ENCODE results near the gene IPP. TPM values are rescaled to one million over a fixed set of nuclear protein-coding genes. Genes with fewer than 3 reads are reported as not detected.
"Not testable (repeated sequence)": the region's sequence is repeated elsewhere in the genome, so short reads cannot be mapped to it uniquely, and the experiment has no call there.

The IPP gene
- total RNA-seq, 5 donors from 2014 or later (not counting 1 experiment from before 2014, with no cell fraction given), result 10.0 to 14.8 (median 13.0) TPM

- CTCF ChIA-PET, result no interaction called here
- no peak overlapping the region for H3K27ac Mint-ChIP-seq
- no peaks in the 10 kb centered on the region for H3K4me1 ChIP-seq (ENCODE audit: control insufficient read depth in 1 of 2, extremely low read depth in 1 of 2, insufficient read depth in 2 of 2, low read length in 2 of 2)
Measured at GRCh38 chr1:45716700-45717099, 33.8 kb downstream of the IPP start.

GRCh38 chr1:45713711-45714110, 36.7 kb downstream of the IPP start:
- H3K4me1 ChIP-seq (ENCODE audit: control insufficient read depth in 1 of 2, extremely low read depth in 1 of 2, insufficient read depth in 2 of 2, low read length in 2 of 2), result no peaks in the 10 kb centered on the region
- no peaks in the 10 kb centered on the region for H3K9me3 ChIP-seq
- Mint-ChIP-seq H3K4me3 (no peak overlapping the region), H3K4me1 (no peaks in the 10 kb centered on the region), H3K27me3 (no peaks in the 10 kb centered on the region), H3K36me3 (peaks cover 21% of the 10 kb centered on the region), H3K27ac (no peak overlapping the region), H3K9me3 (no peaks in the 10 kb centered on the region)
- WGBS (ENCODE audit: insufficient coverage), result no CpG with 5 or more reads among the region's 3 CpGs
- ATAC-seq (replicated peaks in 1 of 4) (no peak), DNase-seq (no peak)
- no peaks in the 10 kb centered on the region for H3K27me3 ChIP-seq (replicated peaks in 1 of 2; ENCODE audit: control insufficient read depth in 2 of 2, extremely low read depth in 1 of 2, insufficient read depth in 2 of 2, low read length in 1 of 2)
- POLR2A ChIA-PET, result interaction anchor here in 1 of 2 donors (0.6 kb wide), 1 partner anchor 173 kb away, joined by 3 read pairs; no protein-coding TSS in a partner anchor
- CTCF ChIA-PET, result no interaction called here
- no peak overlapping the region for H3K4me3 ChIP-seq (ENCODE audit: control insufficient read depth in 1 of 2, extremely low read depth in 1 of 2, low read length in 1 of 2)
- no peak overlapping the region for H3K27ac ChIP-seq (ENCODE audit: low read length)
- peaks cover 9 to 15% of the 10 kb centered on the region in 2 donors for H3K36me3 ChIP-seq (ENCODE audit: control insufficient read depth in 2 of 2, extremely low read depth in 1 of 2, insufficient read depth in 1 of 2, low read length in 1 of 2)

More at GRCh38 chr1:45716700-45717099, 33.8 kb downstream of the IPP start:
- Histone ChIP-seq H3K27ac (ENCODE audit: low read length) (no peak overlapping the region), H3K36me3 (ENCODE audit: control insufficient read depth in 2 of 2, extremely low read depth in 1 of 2, insufficient read depth in 1 of 2, low read length in 1 of 2) (peaks cover 4 to 12% of the 10 kb centered on the region in 2 donors), H3K4me3 (ENCODE audit: control insufficient read depth in 1 of 2, extremely low read depth in 1 of 2, low read length in 1 of 2) (no peak overlapping the region), H3K9me3 (no peaks in the 10 kb centered on the region), H3K27me3 (replicated peaks in 1 of 2; ENCODE audit: control insufficient read depth in 2 of 2, extremely low read depth in 1 of 2, insufficient read depth in 2 of 2, low read length in 1 of 2) (no peaks in the 10 kb centered on the region)
- no peaks in the 10 kb centered on the region for H3K27me3 Mint-ChIP-seq
- H3K4me3 Mint-ChIP-seq, result no peak overlapping the region
- POLR2A ChIA-PET, result no interaction called here
- WGBS (ENCODE audit: insufficient coverage), result no CpG with 5 or more reads among the region's 3 CpGs
- peaks cover 18% of the 10 kb centered on the region for H3K36me3 Mint-ChIP-seq
- H3K4me1 Mint-ChIP-seq, result no peaks in the 10 kb centered on the region
- H3K9me3 Mint-ChIP-seq, result no peaks in the 10 kb centered on the region
- DNase-seq (no peak), ATAC-seq (replicated peaks in 1 of 4) (no peak)

- H3K27ac Mint-ChIP-seq, result no peak overlapping the region
- ChIA-PET POLR2A (no interaction called here), CTCF (no interaction called here)
- Histone ChIP-seq H3K27ac (ENCODE audit: low read length) (no peak overlapping the region), H3K36me3 (ENCODE audit: control insufficient read depth in 2 of 2, extremely low read depth in 1 of 2, insufficient read depth in 1 of 2, low read length in 1 of 2) (peaks cover 0 to 20% of the 10 kb centered on the region in 2 donors), H3K4me3 (ENCODE audit: control insufficient read depth in 1 of 2, extremely low read depth in 1 of 2, low read length in 1 of 2) (no peak overlapping the region), H3K27me3 (replicated peaks in 1 of 2; ENCODE audit: control insufficient read depth in 2 of 2, extremely low read depth in 1 of 2, insufficient read depth in 2 of 2, low read length in 1 of 2) (no peaks in the 10 kb centered on the region), H3K4me1 (ENCODE audit: control insufficient read depth in 1 of 2, extremely low read depth in 1 of 2, insufficient read depth in 2 of 2, low read length in 2 of 2) (no peaks in the 10 kb centered on the region), H3K9me3 (no peaks in the 10 kb centered on the region)
- ATAC-seq (replicated peaks in 1 of 4) (no peak), DNase-seq (no peak)
- peaks cover 0 to 7% (median 2%) of the 10 kb centered on the region in 3 donors for H3K9me3 Mint-ChIP-seq
- H3K4me3 Mint-ChIP-seq, result no peak overlapping the region
- H3K36me3 Mint-ChIP-seq, result peaks cover 21% of the 10 kb centered on the region
- no peaks in the 10 kb centered on the region for H3K27me3 Mint-ChIP-seq
- H3K4me1 Mint-ChIP-seq, result no peaks in the 10 kb centered on the region
- WGBS (ENCODE audit: insufficient coverage), result no CpG with 5 or more reads among the region's 1 CpG
Measured at GRCh38 chr1:45704637-45705036, 45.8 kb downstream of the IPP start.

- no peak overlapping the region for H3K27ac Mint-ChIP-seq
- WGBS (ENCODE audit: insufficient coverage), result 98% methylated on average over 6 of the region's 7 CpGs
- ChIA-PET POLR2A (no interaction called here), CTCF (no interaction called here)
- peaks cover under 1 to 17% (median 16%) of the 10 kb centered on the region in 3 donors for H3K4me1 Mint-ChIP-seq
- DNase-seq, result no peak
- no peaks in the 10 kb centered on the region for H3K27me3 Mint-ChIP-seq
- Histone ChIP-seq H3K27ac (ENCODE audit: low read length) (no peak overlapping the region), H3K27me3 (replicated peaks in 1 of 2; ENCODE audit: control insufficient read depth in 2 of 2, extremely low read depth in 1 of 2, insufficient read depth in 2 of 2, low read length in 1 of 2) (no peaks in the 10 kb centered on the region), H3K9me3 (no peaks in the 10 kb centered on the region), H3K4me1 (ENCODE audit: control insufficient read depth in 1 of 2, extremely low read depth in 1 of 2, insufficient read depth in 2 of 2, low read length in 2 of 2) (peaks cover 0 to 3% of the 10 kb centered on the region in 2 experiments), H3K4me3 (ENCODE audit: control insufficient read depth in 1 of 2, extremely low read depth in 1 of 2, low read length in 1 of 2) (no peak overlapping the region), H3K36me3 (ENCODE audit: control insufficient read depth in 2 of 2, extremely low read depth in 1 of 2, insufficient read depth in 1 of 2, low read length in 1 of 2) (peaks cover 4 to 36% of the 10 kb centered on the region in 2 donors)
- no peak for ATAC-seq (replicated peaks in 1 of 4)
- H3K9me3 Mint-ChIP-seq, result no peaks in the 10 kb centered on the region
- peaks cover 29% of the 10 kb centered on the region for H3K36me3 Mint-ChIP-seq
- no peak overlapping the region for H3K4me3 Mint-ChIP-seq
Measured at GRCh38 chr1:45694823-45695222, 55.6 kb downstream of the IPP start.

- H3K9me3 ChIP-seq; H3K27ac ChIP-seq (ENCODE audit: low read length); H3K4me3 ChIP-seq (ENCODE audit: control insufficient read depth in 1 of 2, extremely low read depth in 1 of 2, low read length in 1 of 2); H3K27me3 Mint-ChIP-seq; DNase-seq; CTCF ChIA-PET; H3K27ac Mint-ChIP-seq; H3K4me3 Mint-ChIP-seq; H3K27me3 ChIP-seq (replicated peaks in 1 of 2; ENCODE audit: control insufficient read depth in 2 of 2, extremely low read depth in 1 of 2, insufficient read depth in 2 of 2, low read length in 1 of 2); H3K9me3 Mint-ChIP-seq; POLR2A ChIA-PET; ATAC-seq (replicated peaks in 1 of 4): not testable (repeated sequence)
- H3K36me3 ChIP-seq (ENCODE audit: control insufficient read depth in 2 of 2, extremely low read depth in 1 of 2, insufficient read depth in 1 of 2, low read length in 1 of 2), result peaks cover 4 to 33% of the 10 kb centered on the region in 2 donors
- peaks cover 29% of the 10 kb centered on the region for H3K36me3 Mint-ChIP-seq
- peaks cover 11 to 23% (median 22%) of the 10 kb centered on the region in 3 donors for H3K4me1 Mint-ChIP-seq
- peaks cover 3 to 12% of the 10 kb centered on the region in 2 experiments for H3K4me1 ChIP-seq (ENCODE audit: control insufficient read depth in 1 of 2, extremely low read depth in 1 of 2, insufficient read depth in 2 of 2, low read length in 2 of 2)
- 97% methylated on average over 3 of the region's 8 CpGs for WGBS (ENCODE audit: insufficient coverage)
Measured at GRCh38 chr1:45693811-45694210, 56.6 kb downstream of the IPP start.

DNA sequence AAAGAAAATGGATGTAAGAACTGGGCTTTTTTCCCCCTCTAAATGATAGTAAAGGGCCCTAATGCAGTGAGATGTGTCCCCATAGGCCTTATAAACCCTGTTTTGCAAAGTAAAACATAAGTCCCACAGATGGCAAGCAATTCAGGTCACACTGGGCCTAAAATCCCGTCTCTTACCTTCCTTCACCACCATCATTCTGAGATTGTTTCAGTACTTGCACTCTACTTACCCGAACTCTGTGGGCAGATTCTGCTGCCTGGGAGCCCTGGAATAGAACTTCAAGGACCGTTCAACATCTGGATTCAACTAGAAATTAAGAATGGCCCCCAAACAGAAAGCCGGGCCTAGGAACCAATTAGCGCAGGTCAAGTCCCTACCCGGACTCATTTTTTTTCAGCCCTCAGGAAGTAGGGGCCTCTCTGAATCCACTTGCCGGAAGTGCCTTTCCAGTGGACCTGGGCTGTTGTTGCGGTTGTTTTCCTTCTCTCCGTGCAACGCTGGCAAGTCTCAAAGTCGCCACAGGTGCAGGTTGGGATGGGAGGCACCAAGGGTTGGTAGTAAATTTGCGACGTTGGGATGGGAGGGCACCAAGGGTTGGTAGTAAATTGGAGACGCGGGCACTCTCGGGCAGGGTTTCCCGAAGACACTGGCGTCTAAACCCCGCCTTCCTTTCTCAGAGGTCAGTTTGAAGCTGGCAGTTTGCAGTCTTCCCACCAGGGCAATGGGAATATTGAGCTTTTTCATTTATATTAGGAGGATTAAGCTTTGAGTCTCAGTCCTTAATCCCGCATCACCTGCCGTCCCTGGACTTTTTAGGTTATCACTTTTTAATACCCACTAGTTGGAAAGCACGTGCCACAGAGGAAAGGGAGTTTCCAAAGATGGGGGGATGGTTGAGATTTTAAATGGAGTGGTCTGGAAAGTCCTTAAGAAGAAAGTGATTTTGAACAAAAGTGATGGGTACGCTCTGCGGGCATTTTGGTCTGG, 62.4 kb downstream of the IPP start, which contains the start of gene TMEM69:
Gene TMEM69 (plus strand): TSS at position 428 of the 987 bp plus-strand sequence. CDS start 2,888 bp downstream, outside the sequence.
- DNase-seq, result peak; percentile 51 to 90 (median 70)
- H3K36me3 ChIP-seq (ENCODE audit: control insufficient read depth in 2 of 2, extremely low read depth in 1 of 2, insufficient read depth in 1 of 2, low read length in 1 of 2), result peaks cover 4 to 9% of the 10 kb centered on the region in 2 donors
- peak within 1 kb of the TSS; percentile 64 to 76 for H3K4me3 ChIP-seq (ENCODE audit: control insufficient read depth in 1 of 2, extremely low read depth in 1 of 2, low read length in 1 of 2)
- CTCF ChIA-PET, result interaction anchor here in 1 of 2 donors (1.4 to 1.6 kb wide), 2 partner anchors 196 to 348 kb away, joined by 3 to 5 read pairs; partner anchors contain the start of genes MUTYH and TOE1
- WGBS (ENCODE audit: insufficient coverage), result 0% methylated on average over 14 of the region's 24 CpGs
- Mint-ChIP-seq H3K4me1 (peaks cover 45 to 59% (median 51%) of the 10 kb centered on the region in 3 donors), H3K27me3 (no peaks in the 10 kb centered on the region), H3K9me3 (no peaks in the 10 kb centered on the region), H3K27ac (peak within 1 kb of the TSS; percentile 99 to 100), H3K36me3 (peaks cover 10% of the 10 kb centered on the region), H3K4me3 (peak within 1 kb of the TSS; percentile 98 to 100 (median 99))
- ATAC-seq (replicated peaks in 1 of 4), result no peak
- no peaks in the 10 kb centered on the region for H3K27me3 ChIP-seq (replicated peaks in 1 of 2; ENCODE audit: control insufficient read depth in 2 of 2, extremely low read depth in 1 of 2, insufficient read depth in 2 of 2, low read length in 1 of 2)
- no peaks in the 10 kb centered on the region for H3K9me3 ChIP-seq
- POLR2A ChIA-PET, result interaction anchor here in 1 of 2 donors (0.6 to 1.1 kb wide), 2 partner anchors 105 to 106 kb away, joined by 3 to 4 read pairs; no protein-coding TSS in a partner anchor
- H3K27ac ChIP-seq (ENCODE audit: low read length), result peak within 1 kb of the TSS; percentile 99
- peaks cover 8 to 37% of the 10 kb centered on the region in 2 experiments for H3K4me1 ChIP-seq (ENCODE audit: control insufficient read depth in 1 of 2, extremely low read depth in 1 of 2, insufficient read depth in 2 of 2, low read length in 2 of 2)
